ENCODE data around the gene YPEL2.

GRCh38 chr17:59423903-59424302 lies 92.4 kb downstream of the YPEL2 start:
- no peak for TF ChIP-seq POLR2A (IDR thresholded peaks at IDR 0.05)
- TF ChIP-seq, protein P1, sequence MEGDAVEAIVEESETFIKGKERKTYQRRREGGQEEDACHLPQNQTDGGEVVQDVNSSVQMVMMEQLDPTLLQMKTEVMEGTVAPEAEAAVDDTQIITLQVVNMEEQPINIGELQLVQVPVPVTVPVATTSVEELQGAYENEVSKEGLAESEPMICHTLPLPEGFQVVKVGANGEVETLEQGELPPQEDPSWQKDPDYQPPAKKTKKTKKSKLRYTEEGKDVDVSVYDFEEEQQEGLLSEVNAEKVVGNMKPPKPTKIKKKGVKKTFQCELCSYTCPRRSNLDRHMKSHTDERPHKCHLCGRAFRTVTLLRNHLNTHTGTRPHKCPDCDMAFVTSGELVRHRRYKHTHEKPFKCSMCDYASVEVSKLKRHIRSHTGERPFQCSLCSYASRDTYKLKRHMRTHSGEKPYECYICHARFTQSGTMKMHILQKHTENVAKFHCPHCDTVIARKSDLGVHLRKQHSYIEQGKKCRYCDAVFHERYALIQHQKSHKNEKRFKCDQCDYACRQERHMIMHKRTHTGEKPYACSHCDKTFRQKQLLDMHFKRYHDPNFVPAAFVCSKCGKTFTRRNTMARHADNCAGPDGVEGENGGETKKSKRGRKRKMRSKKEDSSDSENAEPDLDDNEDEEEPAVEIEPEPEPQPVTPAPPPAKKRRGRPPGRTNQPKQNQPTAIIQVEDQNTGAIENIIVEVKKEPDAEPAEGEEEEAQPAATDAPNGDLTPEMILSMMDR (IDR thresholded peaks at IDR 0.05), result no peak

Data from body of pancreas (tissue), 4 donors.